ENCODE data around the gene HARBI1.

HARBI1 gene

GRCh38 chr11:46633291-46634217 lies 16.5 kb upstream of the HARBI1 start:
- DNase-seq (ENCODE audit: low spot score), result no peak

- DNase-seq (ENCODE audit: low spot score), result no peak
Measured at GRCh38 chr11:46632502-46632901, 15.5 kb upstream of the HARBI1 start.

DNA sequence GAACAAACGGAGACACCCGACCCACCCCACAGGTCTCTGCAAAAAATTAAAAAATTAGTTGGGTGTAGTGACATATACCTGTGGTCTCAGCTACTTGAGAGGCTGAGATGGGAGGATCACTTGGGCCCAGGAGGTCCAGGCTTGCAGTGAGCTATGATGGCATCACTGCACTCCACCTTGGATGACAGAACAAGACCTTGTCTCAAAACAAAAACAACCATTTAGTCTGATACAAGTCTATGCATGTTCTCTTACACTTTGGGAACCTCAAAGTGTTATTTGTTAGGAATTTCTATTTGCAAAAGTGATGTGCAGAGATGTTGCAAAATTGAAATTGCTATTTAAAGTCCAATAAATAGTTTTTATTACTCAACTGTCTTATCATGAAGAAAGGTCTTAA lies 14.6 kb upstream of the HARBI1 start:
- DNase-seq (ENCODE audit: low spot score), result no peak

DNA sequence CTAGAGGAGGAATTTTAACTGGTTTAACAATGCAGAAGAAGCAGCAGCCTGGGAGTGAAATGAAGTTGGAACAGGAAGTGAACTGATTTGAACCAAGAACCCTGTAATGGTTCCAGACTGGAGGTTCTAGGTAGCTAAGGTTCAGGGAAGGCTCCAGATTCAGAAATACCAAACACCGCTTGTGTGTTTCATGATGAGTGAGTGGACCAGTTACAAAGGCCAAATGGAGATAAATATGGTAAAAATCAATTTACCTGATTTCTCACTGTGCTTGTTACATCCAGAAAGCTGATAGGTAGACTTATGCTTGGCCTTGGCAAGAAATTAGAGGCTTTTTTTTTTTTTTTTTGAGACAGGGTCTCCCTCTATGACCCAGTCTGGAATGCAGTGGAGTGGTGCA lies 13.2 kb upstream of the HARBI1 start:
- no peak for DNase-seq (ENCODE audit: low spot score)

DNA sequence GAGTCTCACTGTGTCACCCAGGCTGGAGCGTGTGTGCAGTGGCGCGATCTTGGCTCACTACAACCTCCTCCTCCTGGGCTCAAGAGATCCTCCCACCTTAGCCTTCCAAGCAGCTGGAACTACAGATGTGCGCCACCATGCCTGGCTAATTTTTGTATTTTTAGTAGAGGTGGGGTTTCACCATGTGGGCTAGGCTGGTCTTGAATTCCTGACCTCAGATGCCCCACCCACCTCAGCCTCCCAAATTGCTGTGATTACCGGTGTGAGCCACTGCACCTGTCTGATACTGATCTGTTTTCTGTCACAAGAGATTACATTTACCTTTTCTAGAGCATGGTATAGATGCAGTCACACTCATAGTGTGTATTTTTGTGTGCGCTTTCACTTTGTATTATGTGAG lies 11.9 kb upstream of the HARBI1 start:
- no peak for DNase-seq (ENCODE audit: low spot score)

GRCh38 chr11:46625406-46625805 lies 8.4 kb upstream of the HARBI1 start:
- DNase-seq (ENCODE audit: low spot score), result no peak

GRCh38 chr11:46618837-46619236 lies 1.8 kb upstream of the HARBI1 start:
- peak; percentile 29 for DNase-seq (ENCODE audit: low spot score)

GRCh38 chr11:46617972-46618314 lies 916 bp upstream of the HARBI1 start:
- DNase-seq (ENCODE audit: low spot score), result no peak

GRCh38 chr11:46616551-46617133 lies 385 bp downstream of the HARBI1 start:
- DNase-seq (ENCODE audit: low spot score), result peak; percentile 47

DNA sequence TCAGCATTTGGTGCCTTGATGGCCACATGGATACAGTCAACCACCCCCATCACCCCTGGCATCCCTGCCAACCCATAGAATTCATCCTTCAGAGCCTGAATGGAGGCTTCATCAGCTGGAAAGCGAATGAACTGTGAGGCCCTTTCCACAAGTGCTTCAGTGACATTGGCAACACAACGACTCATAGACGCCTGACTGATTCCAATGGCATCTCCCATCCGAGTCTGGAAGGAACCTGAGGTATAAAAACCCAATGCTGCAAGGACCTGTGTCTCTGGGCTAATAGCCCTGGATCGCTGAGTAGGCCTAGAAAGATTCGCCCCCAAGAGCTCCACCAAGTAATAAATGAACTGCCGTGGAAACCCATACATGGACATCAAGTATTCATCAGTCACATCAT lies 1.3 kb downstream of the HARBI1 start:
- peak; percentile 64 for DNase-seq (ENCODE audit: low spot score)

- no peak for DNase-seq (ENCODE audit: low spot score)
Measured at GRCh38 chr11:46612326-46612725, 4.7 kb downstream of the HARBI1 start.

- no peak for DNase-seq (ENCODE audit: low spot score)
Measured at GRCh38 chr11:46611526-46612304, 5.3 kb downstream of the HARBI1 start.

DNA sequence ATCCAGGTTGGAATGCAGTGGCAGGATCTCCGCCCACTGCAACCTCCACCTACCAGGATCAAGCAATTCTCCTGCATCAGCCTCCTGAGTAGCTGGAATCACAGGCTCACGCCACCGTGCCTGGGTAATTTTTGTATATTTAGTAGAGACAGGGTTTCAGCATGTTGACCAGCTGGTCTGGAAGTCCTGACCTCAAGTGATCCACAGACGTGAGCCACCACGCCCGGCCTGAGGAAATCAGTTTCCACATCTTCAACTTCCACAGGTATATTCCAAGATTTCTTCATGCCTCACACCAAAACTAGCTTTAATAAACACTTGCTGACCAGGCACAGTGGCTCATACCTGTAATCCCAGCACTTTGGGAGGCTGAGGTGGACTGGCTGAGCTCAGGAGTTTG lies 7.6 kb downstream of the HARBI1 start:
- no peak for DNase-seq (ENCODE audit: low spot score)

- no peak for DNase-seq (ENCODE audit: low spot score)
Measured at GRCh38 chr11:46607516-46607915, 9.5 kb downstream of the HARBI1 start.

- DNase-seq (ENCODE audit: low spot score), result no peak
Measured at GRCh38 chr11:46604796-46605195, 12.2 kb downstream of the HARBI1 start.

GRCh38 chr11:46603704-46604308 lies 13.2 kb downstream of the HARBI1 start:
- no peak for DNase-seq (ENCODE audit: low spot score)

- no peak for DNase-seq (ENCODE audit: low spot score)
Measured at GRCh38 chr11:46601129-46601528, 15.9 kb downstream of the HARBI1 start.

GRCh38 chr11:46600194-46600960 lies 16.6 kb downstream of the HARBI1 start:
- no peak for DNase-seq (ENCODE audit: low spot score)

DNA sequence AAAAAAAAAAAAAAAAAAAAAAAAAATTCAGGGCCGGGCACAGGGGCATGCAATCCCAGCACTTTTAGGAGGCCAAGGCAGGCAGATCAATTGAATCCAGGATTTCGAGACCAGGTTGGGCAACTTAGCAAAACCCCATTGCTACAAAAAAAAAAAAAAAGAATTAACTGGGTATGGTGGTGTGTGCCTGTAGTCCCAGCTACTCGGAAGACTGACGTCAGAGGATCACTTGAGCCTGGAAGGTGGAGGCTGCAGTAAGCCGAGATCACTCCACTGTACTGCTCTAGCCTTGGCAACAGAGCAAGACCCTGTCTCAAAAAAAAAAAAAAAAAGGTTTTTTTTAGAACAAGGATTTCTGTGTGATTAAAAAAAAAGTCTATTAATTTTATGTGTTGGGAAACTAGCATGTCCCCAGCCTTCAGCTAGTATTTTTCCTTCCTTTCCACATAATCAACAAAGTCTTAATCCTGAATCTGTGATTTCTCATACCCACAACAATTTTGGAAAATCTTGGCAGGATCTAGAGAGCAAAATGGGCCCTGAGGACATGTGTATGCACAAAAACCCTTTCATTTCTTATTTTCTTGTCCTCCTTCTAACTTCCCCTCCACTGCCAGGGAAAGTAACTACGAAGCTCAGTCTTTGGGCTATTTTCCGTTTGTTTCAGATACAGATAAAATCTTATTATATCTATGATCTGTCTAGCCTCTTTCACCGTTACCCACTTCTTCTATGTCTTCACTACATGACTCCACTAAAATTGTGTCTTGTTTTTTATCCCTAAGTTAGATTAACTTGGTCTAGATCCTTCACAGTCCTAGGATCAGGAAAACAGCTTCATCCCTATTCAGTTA lies 17.5 kb downstream of the HARBI1 start:
- DNase-seq (ENCODE audit: low spot score), result no peak

- peak; percentile 37 for DNase-seq (ENCODE audit: low spot score)
Measured at GRCh38 chr11:46597609-46598219, 19.3 kb downstream of the HARBI1 start.

Data from RKO (cell line).